HepG2 (cell line): ENCODE data around the gene WDR19. TPM values are rescaled to one million over a fixed set of nuclear protein-coding genes. Genes with fewer than 3 reads are reported as not detected.

Experiments used
- ATAC-seq: fragments of 200-7000 bp; cut with Tn5 transposase; 3 replicates; pipeline ENCODE4 v1.9.1; 2020; ENCODE audit warnings: mild to moderate bottlenecking, moderate library complexity
- BruUV-seq: library from RNA; stranded (reverse); fragments of 400-500 nt; replicated peaks from 2 replicates; lab custom pipeline; 2021; lab: Mats Ljungman, UMichigan
- CTCF ChIA-PET: fragments of 300-600 bp; formaldehyde crosslinking; extraction: SDS; loops from one replicate; lab custom pipeline; 2021; ENCODE audit warnings: low total read pairs, inconsistent platforms, low intra/inter-chr PET ratio; lab: Yijun Ruan, JAX
- POLR2A ChIA-PET: fragments of 350-600 bp; sonication (Branson Sonifier 250); formaldehyde crosslinking; loops from one replicate; lab custom pipeline; 2020; ENCODE audit warnings: antibody characterized with exemption, inconsistent platforms; lab: Yijun Ruan, JAX
- DNase-seq: peaks from one replicate; pipeline ENCODE4 v3.0.0-alpha.2; 2015; ENCODE audit warnings: low spot score
- FAIRE-seq: peaks from 3 replicates; lab custom pipeline; 2011; peaks lifted over from hg19 to GRCh38; lab: Jason Lieb, UNC
- H2AFZ ChIP-seq: one replicate; pipeline ENCODE4 v1.6.1; 2011; ENCODE audit warnings: low read length, inconsistent platforms
- H3K27ac ChIP-seq: fragments of 300-600 bp; 3 replicates; pipeline ENCODE4 v1.8.0; 2011; ENCODE audit warnings: mixed run types, mild to moderate bottlenecking, mixed read lengths, low read length, inconsistent platforms; ENCODE audit not compliant: insufficient read depth; ENCODE audit errors: extremely low read length
- H3K27me3 ChIP-seq, 2 experiments: fragments of 200-600 bp in 1 of 2; 2 replicates in 1 of 2; 3 replicates in 1 of 2; pipeline versions ENCODE4 v1.6.0 to v1.8.0; 2011; ENCODE audit warnings: low read length in 2 of 2, mild to moderate bottlenecking in 2 of 2, moderate library complexity in 2 of 2, inconsistent platforms in 1 of 2; ENCODE audit not compliant: insufficient read depth in 2 of 2, control insufficient read depth in 1 of 2
- H3K36me3 ChIP-seq, 2 experiments: fragments of 200-600 bp in 1 of 2; replicated peaks in 1 of 2; 2 replicates in 1 of 2; 3 replicates in 1 of 2; pipeline versions ENCODE4 v1.5.1 to v1.8.0; 2011; ENCODE audit warnings: low read length in 2 of 2, inconsistent platforms in 1 of 2; ENCODE audit not compliant: insufficient read depth in 2 of 2, control insufficient read depth in 1 of 2
- H3K4me1 ChIP-seq: 2 replicates; pipeline ENCODE4 v1.5.1; 2012; ENCODE audit warnings: low read length, inconsistent platforms; ENCODE audit not compliant: insufficient read depth
- H3K4me2 ChIP-seq: 2 replicates; pipeline ENCODE4 v1.6.0; 2011; ENCODE audit warnings: low read depth, low read length, inconsistent platforms
- H3K4me3 ChIP-seq, 3 experiments: fragments of 200-600 bp in 1 of 3; sonication (generic), shearing (Covaris generic) in 1 of 3; replicated peaks in 1 of 3; 2 replicates each; pipeline ENCODE4 v1.5.1; 2011 to 2016; ENCODE audit warnings: low read length in 3 of 3, inconsistent platforms in 2 of 3, low read depth in 2 of 3, mild to moderate bottlenecking in 2 of 3, control low read depth in 1 of 3, mixed read lengths in 1 of 3; ENCODE audit not compliant: insufficient read depth in 1 of 3
- H3K79me2 ChIP-seq: one replicate; pipeline ENCODE4 v1.6.1; 2011; ENCODE audit warnings: low read length, inconsistent platforms; ENCODE audit not compliant: insufficient read depth
- H3K9ac ChIP-seq: 2 replicates; pipeline ENCODE4 v1.6.0; 2011; ENCODE audit warnings: mild to moderate bottlenecking, low read depth, low read length, inconsistent platforms; ENCODE audit not compliant: insufficient read depth
- H3K9me3 ChIP-seq: 2 replicates; pipeline ENCODE4 v1.5.1; 2012; ENCODE audit warnings: mild to moderate bottlenecking, low read length
- H4K20me1 ChIP-seq: 2 replicates; pipeline ENCODE4 v1.6.0; 2011; ENCODE audit warnings: inconsistent platforms, mild to moderate bottlenecking, low read length, moderate library complexity; ENCODE audit not compliant: insufficient read depth
- ARID5B ChIP-seq: IDR thresholded peaks from 2 replicates; pipeline ENCODE4 v1.4.0; 2020; ENCODE audit warnings: mild to moderate bottlenecking, missing genetic modification reagents
- CC2D1A ChIP-seq: sonication (generic); formaldehyde crosslinking; IDR thresholded peaks from 2 replicates; pipeline ENCODE4 v1.8.1; 2023; ENCODE audit warnings: mild to moderate bottlenecking, missing genetic modification reagents
- CCAR2 ChIP-seq: fragments of 200-400 bp; formaldehyde crosslinking; optimal IDR thresholded peaks from 2 replicates; pipeline ENCODE3; 2018; ENCODE audit warnings: low read depth, mild to moderate bottlenecking, low read length, moderate library complexity
- CEBPZ ChIP-seq: IDR thresholded peaks from 2 replicates; pipeline ENCODE4 v1.6.1; 2012; ENCODE audit warnings: low read length, improper control_type of control experiment
- MTF1 ChIP-seq: sonication (generic); formaldehyde crosslinking; IDR thresholded peaks from 2 replicates; pipeline ENCODE4 v1.5.0; 2020; ENCODE audit warnings: missing genetic modification reagents
- TEAD2 ChIP-seq: sonication (generic); formaldehyde crosslinking; IDR thresholded peaks from 2 replicates; pipeline ENCODE4 v1.9.0; 2021; ENCODE audit warnings: missing genetic modification reagents
- ZBTB37 ChIP-seq: sonication (generic); formaldehyde crosslinking; IDR thresholded peaks from 2 replicates; pipeline ENCODE4 v1.4.0; 2020; ENCODE audit warnings: mild to moderate bottlenecking, missing genetic modification reagents
- ZNF354B ChIP-seq: sonication (generic); formaldehyde crosslinking; IDR thresholded peaks from 2 replicates; pipeline ENCODE4 v1.8.0; 2022; ENCODE audit warnings: mild to moderate bottlenecking, missing genetic modification reagents
- ZNF468 ChIP-seq: sonication (generic); formaldehyde crosslinking; IDR thresholded peaks from 2 replicates; pipeline ENCODE4 v1.8.0; 2022; ENCODE audit warnings: mild to moderate bottlenecking, moderate library complexity, missing genetic modification reagents
- ZNF75D ChIP-seq: sonication (generic); formaldehyde crosslinking; IDR thresholded peaks from 2 replicates; pipeline ENCODE4 v1.8.1; 2023; ENCODE audit warnings: missing genetic modification reagents, mild to moderate bottlenecking, borderline replicate concordance
- ZNF878 ChIP-seq: sonication (generic); formaldehyde crosslinking; IDR thresholded peaks from 2 replicates; pipeline ENCODE4 v1.8.1; 2023; ENCODE audit warnings: mild to moderate bottlenecking, missing genetic modification reagents, moderate library complexity
- WGBS: methylation state at CpG from one replicate; pipeline ENCODE4 v1.1.6; 2017; ENCODE audit warnings: low lambda C conversion rate; 5-methylcytosine and 5-hydroxymethylcytosine counted together
- in situ Hi-C: cut with HindIII; loops from 2 replicates; pipeline ENCODE4 v1.10.0; 2017; ENCODE audit warnings: low pct_unique_long_range_greater_than_20kb; ENCODE audit not compliant: extremely low pct_ligation_motif_present
- intact Hi-C: fragments of 100-400 bp; cut with micrococcal nuclease; formaldehyde crosslinking; loops from one replicate; pipeline ENCODE4 v1.10.0; 2022; ENCODE audit not compliant: unreplicated experiment
- polyA plus RNA-seq, 8 experiments: library from polyadenylated mRNA; depleted of rRNA in 3 of 8; stranded (reverse) in 7 of 8; unstranded in 1 of 8; fragments of >200 nt; fragmentation: Illumina TruSeq in 4 of 8; extraction: Trizol in 4 of 8; gene quantifications; 2 replicates each; pipeline versions ENCODE4 v1.2.1 to v1.2.3, GENCODE V29; 2011 to 2016; ENCODE audit warnings: low read depth in 4 of 8, missing spikeins in 1 of 8, mixed read lengths in 1 of 8; ENCODE audit not compliant: insufficient read depth in 1 of 8
- total RNA-seq, 5 experiments: library from RNA; depleted of rRNA; stranded (reverse); fragments of >200 nt; fragmentation: Illumina TruSeq; extraction: Trizol; gene quantifications; 2 replicates each; pipeline ENCODE4 v1.2.3, GENCODE V29; 2016; ENCODE audit warnings: low read depth in 1 of 5

The WDR19 gene
- total and polyA plus RNA-seq, 2 of the 13 experiments (the other 11 are each of a cell fraction or from before 2014, with no cell fraction given), result 22.9 to 34.1 TPM

- no peak for TF ChIP-seq ARID5B (CRISPR knock-in tag)
These were observed 817 bp upstream of the WDR19 start (continued) for GRCh38 chr4:39181520-39181904.

- Histone ChIP-seq H3K9me3 (no peaks in the 10 kb centered on the region), H3K4me2 (no peak overlapping the region), H3K27me3 (no peaks in the 10 kb centered on the region), H3K36me3 (peaks cover 0 to 23% of the 10 kb centered on the region in 2 experiments; a peak in 4 of 5 replicates), H2AFZ (no peak overlapping the region), H3K9ac (no peak overlapping the region), H3K4me1 (no peaks in the 10 kb centered on the region), H3K4me3 (no peak overlapping the region), H4K20me1 (no peaks in the 10 kb centered on the region), H3K27ac (no peak overlapping the region), H3K79me2 (no peaks in the 10 kb centered on the region)
- BruUV-seq, result no TSS peak
- no peak for TF ChIP-seq ZBTB37 (CRISPR knock-in tag)
- TF ChIP-seq ZNF468, result no peak
- no peak for TF ChIP-seq CEBPZ
- no peak for TF ChIP-seq ZNF878 (CRISPR knock-in tag)
- no peak for TF ChIP-seq CC2D1A (CRISPR knock-in tag)
- no peak for TF ChIP-seq ZNF75D (CRISPR knock-in tag)
- TF ChIP-seq TEAD2, result no peak
- no peak for TF ChIP-seq CCAR2
- no peak for TF ChIP-seq ZNF354B (CRISPR knock-in tag)
- TF ChIP-seq MTF1, result no peak
- intact Hi-C loops, result no loop called here
- FAIRE-seq (no peak), DNase-seq (no peak), ATAC-seq (no peak)
- in situ Hi-C loops, result no loop called here
- ChIA-PET CTCF (no interaction called here), POLR2A (no interaction called here)
- 93% methylated on average over 3 of the region's 3 CpGs for WGBS
These were observed 19.6 kb downstream of the WDR19 start for GRCh38 chr4:39201963-39202362.
